ENCODE results near the gene TRPM5. TPM values are rescaled to one million over a fixed set of nuclear protein-coding genes. Genes with fewer than 3 reads are reported as not detected.

Gene TRPM5
- total and polyA plus RNA-seq, 2 of the 8 experiments (the other 6 are each of a cell fraction or from before 2014, with no cell fraction given), result 0.02 TPM; not detected in 1

- WGBS, 2 experiments (ENCODE audit: extremely low coverage in 1 of 2, insufficient coverage in 1 of 2, insufficient read length in 1 of 2, insufficient replicate concordance in 2 of 2, low coverage in 1 of 2, low lambda C conversion rate in 2 of 2, missing lambda C conversion rate in 1 of 2), result 88% methylated on average over 7 of the region's 7 CpGs; no CpG with 5 or more reads in 1 of the 2 experiments
- TF ChIP-seq SUZ12 (IDR thresholded peaks at IDR 0.05; ENCODE audit: low read length), result no peak
- no peak for TF ChIP-seq EGR1 (IDR thresholded peaks at IDR 0.05; ENCODE audit: borderline replicate concordance, low read depth, low read length)
- no peak for TF ChIP-seq ZNF274 (IDR thresholded peaks at IDR 0.05; ENCODE audit: borderline replicate concordance, extremely low read depth, low read length)
Observed at GRCh38 chr11:2470495-2470894, 26.2 kb upstream of the TRPM5 start.

More at GRCh38 chr11:2470495-2470894, 26.2 kb upstream of the TRPM5 start:
- Histone ChIP-seq H4K20me1 (replicated peaks in 1 of 2; ENCODE audit: control insufficient read depth in 1 of 2, insufficient read depth in 2 of 2, low read length in 2 of 2) (peaks cover 0 to 9% of the 10 kb centered on the region in 2 experiments), H3K4me2 (ENCODE audit: insufficient read depth in 1 of 2, low read depth in 2 of 2, low read length in 2 of 2) (no peak overlapping the region), H2BK20ac (ENCODE audit: low read length) (no peak overlapping the region), H2BK15ac (ENCODE audit: low read length) (no peak overlapping the region), H3K18ac (ENCODE audit: extremely low read depth, low read length) (no peak overlapping the region), H3K4me1 (replicated peaks in 1 of 4; ENCODE audit: control insufficient read depth in 3 of 4, insufficient read depth in 4 of 4, low read length in 3 of 4) (no peaks in the 10 kb centered on the region), H2AFZ (ENCODE audit: low read length) (no peak overlapping the region), H3K79me2 (ENCODE audit: control insufficient read depth in 1 of 2, insufficient read depth in 2 of 2, low read length in 2 of 2) (no peaks in the 10 kb centered on the region), H2BK5ac (ENCODE audit: low read depth, low read length) (no peak overlapping the region), H3K56ac (replicated peaks; ENCODE audit: insufficient read length, low read depth, low read length) (no peak overlapping the region), H3K79me1 (ENCODE audit: low read depth, low read length) (no peaks in the 10 kb centered on the region), H3K23me2 (ENCODE audit: low read depth, low read length) (no peaks in the 10 kb centered on the region; the same call in 1 of the 2 replicates), H4K91ac (replicated peaks; ENCODE audit: insufficient read length, low read length) (no peak overlapping the region), H2BK120ac (replicated peaks; ENCODE audit: low read depth, low read length) (no peak overlapping the region), H3K23ac (ENCODE audit: insufficient read length) (no peak overlapping the region), H3K36me3 (ENCODE audit: control insufficient read depth in 2 of 4, insufficient read depth in 4 of 4, low read length in 3 of 4) (no peaks in the 10 kb centered on the region), H2AK5ac (ENCODE audit: low read depth, low read length) (no peak overlapping the region), H3K9me3 (ENCODE audit: insufficient read depth in 2 of 2, low read depth in 1 of 2, low read length in 1 of 2) (no peaks in the 10 kb centered on the region), H3K27me3 (replicated peaks in 1 of 4; ENCODE audit: control insufficient read depth in 3 of 4, extremely low read depth in 1 of 4, insufficient read depth in 3 of 4, low read length in 3 of 4) (peaks cover 0 to 30% (median 18%) of the 10 kb centered on the region in 4 experiments; a peak in 6 of 7 replicates), H3K4ac (replicated peaks; ENCODE audit: insufficient read length, low read depth, low read length) (no peak overlapping the region), H3K9ac (replicated peaks in 1 of 4; ENCODE audit: extremely low read depth in 1 of 4, low read depth in 3 of 4, low read length in 3 of 4) (no peak overlapping the region), H3K4me3 (ENCODE audit: extremely low read depth in 1 of 4, insufficient read depth in 2 of 4, low read depth in 3 of 4, low read length in 4 of 4) (no peak overlapping the region), H2BK12ac (ENCODE audit: low read depth, low read length) (no peak overlapping the region), H4K5ac (ENCODE audit: insufficient read length, low read depth, low read length) (no peak overlapping the region), H4K8ac (ENCODE audit: extremely low read depth, insufficient read depth, low read length) (no peak overlapping the region), H3K14ac (ENCODE audit: insufficient read length) (no peak overlapping the region), H3K27ac (ENCODE audit: low read depth, low read length) (no peak overlapping the region)
- ChIA-PET CTCF (ENCODE audit: partially characterized antibody) (interaction anchor here (3.3 kb wide), 1 partner anchor 61 kb away, joined by 14 read pairs; no protein-coding TSS in a partner anchor), POLR2A (ENCODE audit: partially characterized antibody) (no interaction called here)
- no peak for DNase-seq (ENCODE audit: low read depth in 1 of 2, low spot score in 2 of 2)
- FAIRE-seq, result no peak

Data from H1 (cell line).